ENCODE results near the gene RAB11A.
A peak's percentile ranks its signal among the peaks of the same experiment; 100 is the strongest.

Gene RAB11A

DNA sequence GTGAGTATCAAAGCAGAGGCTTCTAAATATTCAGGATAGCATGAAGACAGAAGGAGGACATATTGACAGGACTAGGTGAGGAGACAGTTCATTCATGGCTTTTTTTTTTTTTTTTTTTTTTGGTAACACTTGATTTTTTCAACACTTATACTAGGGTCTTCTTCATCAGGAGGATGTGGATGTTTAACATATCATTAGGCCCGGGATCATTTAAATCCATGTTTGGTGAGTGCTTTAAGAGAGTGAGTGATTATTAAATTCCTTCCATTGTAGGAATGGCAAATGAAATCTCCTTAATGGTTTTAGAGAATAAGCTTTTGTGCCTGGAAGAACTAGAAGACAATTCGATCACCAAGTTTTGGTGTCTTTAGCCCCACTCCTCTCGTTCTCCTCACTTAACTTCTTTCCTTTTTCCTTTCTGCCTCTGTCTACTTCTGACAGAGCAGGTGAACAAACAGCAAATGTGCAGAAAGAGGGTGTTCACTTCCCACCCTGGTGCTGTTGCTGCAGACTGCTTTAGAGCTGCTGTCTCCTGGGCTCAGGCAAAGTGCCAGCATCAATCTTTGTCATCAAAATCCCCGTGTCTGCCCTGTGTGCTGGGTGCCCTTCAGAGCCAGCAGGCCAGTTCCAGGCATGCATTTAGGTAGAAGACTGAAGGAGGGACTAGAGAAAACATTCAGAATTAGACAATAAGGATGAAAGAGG lies 35.6 kb upstream of the RAB11A start:
- no peaks in the 10 kb centered on the region for H3K9me3 ChIP-seq (ENCODE audit: control insufficient read depth, insufficient read depth, low read length)
- H3K4me3 ChIP-seq (ENCODE audit: low read depth, low read length) = no peak overlapping the region
- no peaks in the 10 kb centered on the region for H3K27me3 ChIP-seq (ENCODE audit: control insufficient read depth, insufficient read depth, low read length)
- H3K9ac ChIP-seq (ENCODE audit: low read depth, low read length) = peak overlapping the region; percentile 70
- H3K4me1 ChIP-seq (ENCODE audit: control insufficient read depth, insufficient read depth, low read length) = peaks cover 17% of the 10 kb centered on the region
- no peaks in the 10 kb centered on the region for H3K36me3 ChIP-seq (ENCODE audit: control insufficient read depth, insufficient read depth, low read length)

- Histone ChIP-seq H3K27me3 (ENCODE audit: control insufficient read depth, insufficient read depth, low read length) (no peaks in the 10 kb centered on the region), H3K9me3 (ENCODE audit: control insufficient read depth, insufficient read depth, low read length) (no peaks in the 10 kb centered on the region), H3K36me3 (ENCODE audit: control insufficient read depth, insufficient read depth, low read length) (no peaks in the 10 kb centered on the region), H3K9ac (ENCODE audit: low read depth, low read length) (no peak overlapping the region), H3K4me3 (ENCODE audit: low read depth, low read length) (no peak overlapping the region), H3K4me1 (ENCODE audit: control insufficient read depth, insufficient read depth, low read length) (peaks cover 17% of the 10 kb centered on the region)
Observed at GRCh38 chr15:65834603-65835282, 34.5 kb upstream of the RAB11A start.

DNA sequence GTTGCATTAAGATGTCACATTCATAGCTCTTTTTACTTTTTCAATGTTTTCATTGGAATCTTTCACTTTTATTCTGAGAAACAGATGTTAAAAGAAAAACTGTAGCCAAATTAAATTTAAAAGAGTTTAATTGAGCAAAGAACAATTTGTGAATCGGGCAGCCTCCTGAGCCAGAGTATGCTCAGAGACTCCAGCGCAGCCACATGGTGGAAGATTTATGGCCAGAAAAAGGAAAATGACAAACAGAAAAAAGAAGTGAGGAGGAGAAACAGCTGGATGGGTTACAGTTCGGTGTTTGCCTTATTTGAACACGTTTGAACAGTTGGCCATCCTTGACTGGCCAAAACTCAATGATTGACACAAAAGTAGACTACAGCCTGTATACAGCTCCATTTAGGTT lies 33.8 kb upstream of the RAB11A start:
- H3K9me3 ChIP-seq (ENCODE audit: control insufficient read depth, insufficient read depth, low read length) = no peaks in the 10 kb centered on the region
- no peak overlapping the region for H3K9ac ChIP-seq (ENCODE audit: low read depth, low read length)
- H3K36me3 ChIP-seq (ENCODE audit: control insufficient read depth, insufficient read depth, low read length) = no peaks in the 10 kb centered on the region

DNA sequence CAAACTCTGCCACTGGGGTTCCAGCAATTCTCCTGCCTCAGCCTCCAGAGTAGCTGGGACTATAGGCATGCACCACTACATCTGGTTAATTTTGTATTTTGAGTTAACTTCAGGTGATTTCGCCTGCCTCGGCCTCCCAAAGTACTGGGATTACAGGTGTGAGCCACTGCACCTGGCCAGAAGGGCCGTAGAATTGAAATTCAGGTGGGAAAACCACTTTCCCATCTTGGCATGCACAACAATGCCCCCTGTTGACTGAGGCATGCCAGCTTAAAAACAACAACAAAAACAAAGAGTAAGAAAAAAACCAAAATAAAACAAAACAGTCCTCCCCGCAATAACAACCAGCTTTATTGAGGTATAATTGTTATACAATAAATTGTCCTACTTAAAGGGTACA lies 32.6 kb upstream of the RAB11A start:
- Histone ChIP-seq H3K9me3 (ENCODE audit: control insufficient read depth, insufficient read depth, low read length) (no peaks in the 10 kb centered on the region), H3K9ac (ENCODE audit: low read depth, low read length) (no peak overlapping the region), H3K4me3 (ENCODE audit: low read depth, low read length) (no peak overlapping the region), H3K27me3 (ENCODE audit: control insufficient read depth, insufficient read depth, low read length) (no peaks in the 10 kb centered on the region), H3K36me3 (ENCODE audit: control insufficient read depth, insufficient read depth, low read length) (no peaks in the 10 kb centered on the region), H3K4me1 (ENCODE audit: control insufficient read depth, insufficient read depth, low read length) (peaks cover 17% of the 10 kb centered on the region)

More for the DNA sequence above, 33.8 kb upstream of the RAB11A start:
- no peaks in the 10 kb centered on the region for H3K27me3 ChIP-seq (ENCODE audit: control insufficient read depth, insufficient read depth, low read length)
- H3K4me1 ChIP-seq (ENCODE audit: control insufficient read depth, insufficient read depth, low read length) = peaks cover 17% of the 10 kb centered on the region
- H3K4me3 ChIP-seq (ENCODE audit: low read depth, low read length) = no peak overlapping the region

GRCh38 chr15:65837301-65838294 lies 31.7 kb upstream of the RAB11A start:
- Histone ChIP-seq H3K4me1 (ENCODE audit: control insufficient read depth, insufficient read depth, low read length) (peaks cover 12% of the 10 kb centered on the region), H3K9me3 (ENCODE audit: control insufficient read depth, insufficient read depth, low read length) (no peaks in the 10 kb centered on the region), H3K4me3 (ENCODE audit: low read depth, low read length) (no peak overlapping the region), H3K9ac (ENCODE audit: low read depth, low read length) (no peak overlapping the region), H3K36me3 (ENCODE audit: control insufficient read depth, insufficient read depth, low read length) (no peaks in the 10 kb centered on the region), H3K27me3 (ENCODE audit: control insufficient read depth, insufficient read depth, low read length) (no peaks in the 10 kb centered on the region)

DNA sequence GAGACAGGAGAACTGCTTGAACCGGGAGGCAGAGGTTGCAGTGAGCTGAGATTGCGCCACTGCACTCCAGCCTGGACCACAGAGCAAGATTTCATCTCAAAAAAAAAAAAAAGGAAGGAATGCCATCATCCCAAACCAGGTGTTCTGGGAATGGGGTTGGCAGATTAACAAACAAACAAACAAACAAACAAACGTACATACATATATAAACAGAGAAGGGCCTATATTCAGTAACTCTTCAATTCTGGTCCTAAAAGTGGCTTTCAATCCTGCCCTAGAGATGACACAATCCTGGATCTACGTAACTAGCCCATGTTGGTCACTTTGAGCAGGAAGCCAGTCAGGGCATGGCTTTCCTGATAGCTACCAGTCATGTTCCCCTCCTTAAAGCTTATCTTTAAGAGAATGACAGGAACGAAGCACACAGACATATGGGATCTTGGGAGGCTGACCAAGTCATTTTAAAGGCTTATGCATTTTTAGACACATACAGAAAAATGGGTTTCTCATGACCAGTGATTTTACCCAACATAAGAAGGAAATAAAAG lies 29.9 kb upstream of the RAB11A start:
- Histone ChIP-seq H3K4me1 (ENCODE audit: control insufficient read depth, insufficient read depth, low read length) (no peaks in the 10 kb centered on the region), H3K4me3 (ENCODE audit: low read depth, low read length) (no peak overlapping the region), H3K27me3 (ENCODE audit: control insufficient read depth, insufficient read depth, low read length) (no peaks in the 10 kb centered on the region), H3K36me3 (ENCODE audit: control insufficient read depth, insufficient read depth, low read length) (no peaks in the 10 kb centered on the region), H3K9ac (ENCODE audit: low read depth, low read length) (no peak overlapping the region), H3K9me3 (ENCODE audit: control insufficient read depth, insufficient read depth, low read length) (no peaks in the 10 kb centered on the region)

DNA sequence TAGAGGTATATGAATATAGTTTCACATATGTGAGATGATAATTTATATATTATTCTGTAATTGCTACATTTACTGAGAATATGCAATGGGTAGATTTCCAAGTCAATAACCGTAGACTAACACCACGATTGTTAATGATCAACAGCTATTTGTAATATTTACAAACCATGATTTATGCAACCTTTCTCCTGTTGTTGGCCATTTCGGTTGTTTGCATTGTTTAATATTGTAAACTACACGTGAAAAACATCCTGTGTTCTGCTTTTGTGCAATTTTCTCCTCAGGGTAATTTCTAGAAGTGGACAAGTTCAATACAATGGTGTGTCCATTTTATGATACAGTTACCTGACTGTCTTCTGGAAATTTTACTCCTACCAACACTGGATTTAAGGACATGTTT lies 29.3 kb upstream of the RAB11A start:
- Histone ChIP-seq H3K4me1 (ENCODE audit: control insufficient read depth, insufficient read depth, low read length) (no peaks in the 10 kb centered on the region), H3K27me3 (ENCODE audit: control insufficient read depth, insufficient read depth, low read length) (no peaks in the 10 kb centered on the region), H3K36me3 (ENCODE audit: control insufficient read depth, insufficient read depth, low read length) (no peaks in the 10 kb centered on the region)

DNA sequence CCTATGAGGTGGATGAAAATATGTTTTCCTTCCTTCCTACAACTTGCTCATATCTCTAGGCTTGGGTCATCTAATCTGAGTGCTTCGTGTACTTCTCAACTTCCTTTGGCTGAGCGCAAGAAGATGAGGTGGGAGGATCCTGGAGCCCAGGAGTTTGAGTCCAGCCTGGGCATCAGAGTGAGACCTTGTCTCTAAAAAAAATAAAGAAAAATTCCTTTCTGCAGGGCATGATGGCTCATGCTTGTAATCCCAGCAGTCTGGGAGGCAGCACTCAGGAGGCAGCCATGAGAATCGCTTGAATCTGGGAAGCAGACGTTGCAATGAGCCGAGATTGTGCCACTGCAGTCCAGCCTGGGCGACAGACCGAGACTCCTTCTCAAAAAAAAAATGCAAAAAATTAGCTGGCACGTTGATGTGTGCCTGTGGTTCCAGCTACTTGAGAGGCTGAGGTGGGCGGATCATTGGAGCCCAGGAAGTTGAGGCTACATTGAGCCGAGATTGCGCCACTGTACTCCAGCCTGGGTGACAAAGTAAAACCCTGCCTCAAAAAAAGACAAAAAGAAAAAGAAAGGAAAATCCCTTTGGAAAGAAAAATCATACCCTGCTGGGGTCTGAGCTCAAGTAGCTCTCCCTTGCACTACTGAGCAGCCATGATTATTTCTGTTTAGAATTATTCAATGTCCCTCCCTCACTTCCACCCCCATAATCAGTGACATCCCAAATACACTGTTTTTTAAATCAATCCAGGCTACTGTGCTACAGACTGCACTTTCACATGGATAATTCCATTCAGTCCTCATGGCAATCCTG lies 28.0 kb upstream of the RAB11A start:
- Histone ChIP-seq H3K9ac (ENCODE audit: low read depth, low read length) (no peak overlapping the region), H3K36me3 (ENCODE audit: control insufficient read depth, insufficient read depth, low read length) (no peaks in the 10 kb centered on the region), H3K4me3 (ENCODE audit: low read depth, low read length) (no peak overlapping the region)

More for the DNA sequence above, 29.3 kb upstream of the RAB11A start:
- Histone ChIP-seq H3K9ac (ENCODE audit: low read depth, low read length) (no peak overlapping the region), H3K9me3 (ENCODE audit: control insufficient read depth, insufficient read depth, low read length) (no peaks in the 10 kb centered on the region), H3K4me3 (ENCODE audit: low read depth, low read length) (no peak overlapping the region)

GRCh38 chr15:65845826-65846519 lies 23.3 kb upstream of the RAB11A start:
- no peaks in the 10 kb centered on the region for H3K27me3 ChIP-seq (ENCODE audit: control insufficient read depth, insufficient read depth, low read length)
- no peak overlapping the region for H3K4me3 ChIP-seq (ENCODE audit: low read depth, low read length)
- no peaks in the 10 kb centered on the region for H3K4me1 ChIP-seq (ENCODE audit: control insufficient read depth, insufficient read depth, low read length)
- H3K36me3 ChIP-seq (ENCODE audit: control insufficient read depth, insufficient read depth, low read length) = no peaks in the 10 kb centered on the region
- H3K9ac ChIP-seq (ENCODE audit: low read depth, low read length) = no peak overlapping the region
- no peaks in the 10 kb centered on the region for H3K9me3 ChIP-seq (ENCODE audit: control insufficient read depth, insufficient read depth, low read length)

More for the DNA sequence above, 28.0 kb upstream of the RAB11A start:
- no peaks in the 10 kb centered on the region for H3K27me3 ChIP-seq (ENCODE audit: control insufficient read depth, insufficient read depth, low read length)
- H3K4me1 ChIP-seq (ENCODE audit: control insufficient read depth, insufficient read depth, low read length) = no peaks in the 10 kb centered on the region
- H3K9me3 ChIP-seq (ENCODE audit: control insufficient read depth, insufficient read depth, low read length) = no peaks in the 10 kb centered on the region

- Histone ChIP-seq H3K4me3 (ENCODE audit: low read depth, low read length) (no peak overlapping the region), H3K9ac (ENCODE audit: low read depth, low read length) (no peak overlapping the region), H3K9me3 (ENCODE audit: control insufficient read depth, insufficient read depth, low read length) (no peaks in the 10 kb centered on the region), H3K36me3 (ENCODE audit: control insufficient read depth, insufficient read depth, low read length) (no peaks in the 10 kb centered on the region), H3K4me1 (ENCODE audit: control insufficient read depth, insufficient read depth, low read length) (no peaks in the 10 kb centered on the region), H3K27me3 (ENCODE audit: control insufficient read depth, insufficient read depth, low read length) (no peaks in the 10 kb centered on the region)
Observed at GRCh38 chr15:65847989-65848388, 21.3 kb upstream of the RAB11A start.

All from iPS-15b (cell line).